ENCODE data around the gene MTERF4. TPM values are rescaled to one million over a fixed set of nuclear protein-coding genes. Genes with fewer than 3 reads are reported as not detected.

The MTERF4 gene
- polyA plus RNA-seq, 1 donor from 2014 or later = 142 TPM

GRCh38 chr2:241147336-241147735 is 45.2 kb upstream of the MTERF4 start:
- no peak overlapping the region for H2AFZ ChIP-seq (ENCODE audit: low read depth, low read length)
- H3F3A ChIP-seq (ENCODE audit: insufficient read depth, low read length, poor library complexity, severe bottlenecking) = no peaks in the 10 kb centered on the region
- no peaks in the 10 kb centered on the region for H3K9me2 ChIP-seq (ENCODE audit: insufficient read depth, low read length)
- H3K27ac ChIP-seq (ENCODE audit: low read length) = no peak overlapping the region
- no peaks in the 10 kb centered on the region for H3K9me3 ChIP-seq (ENCODE audit: low read length)
- H4K20me1 ChIP-seq (ENCODE audit: insufficient read depth) = no peaks in the 10 kb centered on the region
- no peak overlapping the region for H3K9ac ChIP-seq (ENCODE audit: low read length)
- H3K27me3 ChIP-seq (ENCODE audit: insufficient read depth, low read depth, low read length) = no peaks in the 10 kb centered on the region
- no peak overlapping the region for H3K4me3 ChIP-seq (ENCODE audit: low read length)
- H3K4me2 ChIP-seq (ENCODE audit: low read length) = no peak overlapping the region
- H3K79me2 ChIP-seq (replicated peaks; ENCODE audit: insufficient read depth, low read length) = peaks cover 7% of the 10 kb centered on the region
- TF ChIP-seq TAF1 (IDR thresholded peaks at IDR 0.05; ENCODE audit: low read depth) (no peak), EP300 (conservative IDR thresholded peaks at IDR 0.05; ENCODE audit: poor library complexity, severe bottlenecking) (no peak), CTCF (IDR thresholded peaks at IDR 0.05; ENCODE audit: poor library complexity, severe bottlenecking) (no peak), EZH2 (IDR thresholded peaks at IDR 0.05; ENCODE audit: borderline replicate concordance, insufficient read depth, low read length, poor library complexity, severe bottlenecking) (no peak), POLR2AphosphoS5 (IDR thresholded peaks at IDR 0.05) (no peak), MXI1 (conservative IDR thresholded peaks at IDR 0.05; ENCODE audit: poor library complexity, severe bottlenecking) (no peak), RAD21 (conservative IDR thresholded peaks at IDR 0.05) (no peak), SMC3 (conservative IDR thresholded peaks at IDR 0.05; ENCODE audit: poor library complexity) (no peak)
- TF ChIP-seq, protein P1, sequence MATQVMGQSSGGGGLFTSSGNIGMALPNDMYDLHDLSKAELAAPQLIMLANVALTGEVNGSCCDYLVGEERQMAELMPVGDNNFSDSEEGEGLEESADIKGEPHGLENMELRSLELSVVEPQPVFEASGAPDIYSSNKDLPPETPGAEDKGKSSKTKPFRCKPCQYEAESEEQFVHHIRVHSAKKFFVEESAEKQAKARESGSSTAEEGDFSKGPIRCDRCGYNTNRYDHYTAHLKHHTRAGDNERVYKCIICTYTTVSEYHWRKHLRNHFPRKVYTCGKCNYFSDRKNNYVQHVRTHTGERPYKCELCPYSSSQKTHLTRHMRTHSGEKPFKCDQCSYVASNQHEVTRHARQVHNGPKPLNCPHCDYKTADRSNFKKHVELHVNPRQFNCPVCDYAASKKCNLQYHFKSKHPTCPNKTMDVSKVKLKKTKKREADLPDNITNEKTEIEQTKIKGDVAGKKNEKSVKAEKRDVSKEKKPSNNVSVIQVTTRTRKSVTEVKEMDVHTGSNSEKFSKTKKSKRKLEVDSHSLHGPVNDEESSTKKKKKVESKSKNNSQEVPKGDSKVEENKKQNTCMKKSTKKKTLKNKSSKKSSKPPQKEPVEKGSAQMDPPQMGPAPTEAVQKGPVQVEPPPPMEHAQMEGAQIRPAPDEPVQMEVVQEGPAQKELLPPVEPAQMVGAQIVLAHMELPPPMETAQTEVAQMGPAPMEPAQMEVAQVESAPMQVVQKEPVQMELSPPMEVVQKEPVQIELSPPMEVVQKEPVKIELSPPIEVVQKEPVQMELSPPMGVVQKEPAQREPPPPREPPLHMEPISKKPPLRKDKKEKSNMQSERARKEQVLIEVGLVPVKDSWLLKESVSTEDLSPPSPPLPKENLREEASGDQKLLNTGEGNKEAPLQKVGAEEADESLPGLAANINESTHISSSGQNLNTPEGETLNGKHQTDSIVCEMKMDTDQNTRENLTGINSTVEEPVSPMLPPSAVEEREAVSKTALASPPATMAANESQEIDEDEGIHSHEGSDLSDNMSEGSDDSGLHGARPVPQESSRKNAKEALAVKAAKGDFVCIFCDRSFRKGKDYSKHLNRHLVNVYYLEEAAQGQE (IDR thresholded peaks at IDR 0.05; ENCODE audit: borderline replicate concordance) = no peak
- no peaks in the 10 kb centered on the region for H3K36me3 ChIP-seq (ENCODE audit: insufficient read depth, low read length)

DNA sequence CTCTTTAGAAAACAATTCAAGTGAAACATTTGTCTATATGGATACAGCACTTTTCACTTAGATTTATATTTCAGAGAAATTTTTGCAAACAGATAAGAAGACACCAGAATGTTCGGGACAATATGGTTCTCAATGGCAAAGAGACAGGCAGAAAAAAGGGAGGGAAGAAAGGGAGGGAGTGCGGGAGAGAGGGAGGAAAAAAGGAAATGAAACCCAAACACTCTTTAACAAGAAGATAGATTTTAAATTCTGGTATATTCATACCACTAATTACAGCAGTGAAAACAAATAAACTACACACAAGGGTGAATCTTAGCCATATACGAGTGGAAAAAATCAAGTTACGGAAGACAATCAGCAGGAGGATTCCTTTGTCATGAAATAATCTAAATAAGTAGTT is 44.2 kb upstream of the MTERF4 start:
- Histone ChIP-seq H3K9ac (ENCODE audit: low read length) (no peak overlapping the region), H3K9me2 (ENCODE audit: insufficient read depth, low read length) (no peaks in the 10 kb centered on the region), H3K4me2 (ENCODE audit: low read length) (no peak overlapping the region), H2AFZ (ENCODE audit: low read depth, low read length) (no peak overlapping the region), H3K27ac (ENCODE audit: low read length) (no peak overlapping the region), H3K4me3 (ENCODE audit: low read length) (no peak overlapping the region), H3K79me2 (replicated peaks; ENCODE audit: insufficient read depth, low read length) (peaks cover 7% of the 10 kb centered on the region), H3F3A (ENCODE audit: insufficient read depth, low read length, poor library complexity, severe bottlenecking) (no peaks in the 10 kb centered on the region), H3K9me3 (ENCODE audit: low read length) (no peaks in the 10 kb centered on the region), H4K20me1 (ENCODE audit: insufficient read depth) (no peaks in the 10 kb centered on the region), H3K36me3 (ENCODE audit: insufficient read depth, low read length) (no peaks in the 10 kb centered on the region), H3K27me3 (ENCODE audit: insufficient read depth, low read depth, low read length) (no peaks in the 10 kb centered on the region)
- TF ChIP-seq EP300 (conservative IDR thresholded peaks at IDR 0.05; ENCODE audit: poor library complexity, severe bottlenecking) (no peak), POLR2AphosphoS5 (IDR thresholded peaks at IDR 0.05) (no peak), TAF1 (IDR thresholded peaks at IDR 0.05; ENCODE audit: low read depth) (no peak), SMC3 (conservative IDR thresholded peaks at IDR 0.05; ENCODE audit: poor library complexity) (no peak), CTCF (IDR thresholded peaks at IDR 0.05; ENCODE audit: poor library complexity, severe bottlenecking) (no peak), MXI1 (conservative IDR thresholded peaks at IDR 0.05; ENCODE audit: poor library complexity, severe bottlenecking) (no peak), EZH2 (IDR thresholded peaks at IDR 0.05; ENCODE audit: borderline replicate concordance, insufficient read depth, low read length, poor library complexity, severe bottlenecking) (no peak), RAD21 (conservative IDR thresholded peaks at IDR 0.05) (no peak)
- TF ChIP-seq, protein P1 (IDR thresholded peaks at IDR 0.05; ENCODE audit: borderline replicate concordance) = no peak
